Measurements from ENCODE around the gene NCOA5.

DNA sequence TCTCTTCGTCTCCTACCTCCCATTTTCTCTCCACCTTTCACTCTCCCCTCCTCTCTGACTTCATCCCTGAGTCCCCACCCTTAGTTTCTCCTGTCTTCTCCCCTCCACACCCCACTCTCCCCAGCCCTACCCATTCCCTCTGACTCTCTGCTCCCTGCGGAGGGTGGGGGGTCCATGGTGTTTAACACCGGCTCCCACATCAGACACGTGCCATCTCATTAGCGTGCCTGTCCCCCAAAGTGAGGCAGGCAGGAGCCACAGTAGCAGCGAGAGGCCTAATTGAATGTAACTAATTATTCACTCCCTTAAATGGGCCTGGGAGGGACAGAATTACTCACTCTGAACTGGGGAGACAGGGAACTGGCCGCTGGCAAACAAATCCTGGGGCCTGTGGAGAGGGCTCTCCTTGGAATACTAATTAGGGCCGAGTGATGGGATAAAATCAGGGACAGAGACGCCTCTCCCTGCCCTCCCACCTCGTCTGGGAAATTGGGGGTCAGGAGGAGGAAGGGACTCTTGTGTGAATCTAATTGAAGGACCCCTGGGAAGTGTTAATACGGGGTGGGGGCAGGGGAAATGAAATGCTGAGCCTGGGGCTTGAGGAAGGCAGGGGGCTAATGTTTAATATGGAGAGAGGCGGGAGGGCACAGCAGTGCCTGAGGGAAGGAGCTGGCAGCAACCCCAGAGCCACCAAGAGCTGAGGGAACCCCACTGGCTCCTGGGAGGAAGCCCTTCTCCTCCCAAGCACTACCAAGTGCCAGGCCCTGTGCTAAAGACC lies 46.3 kb upstream of the NCOA5 start:
- TF ChIP-seq POU2F2 (IDR thresholded peaks at IDR 0.05; ENCODE audit: low read depth, low read length) (no peak), POLR2A (IDR thresholded peaks at IDR 0.05; ENCODE audit: low read depth, low read length) (0 out of 2 replicates have a peak, but pooled peaks have one; percentile 7), POLR2AphosphoS5 (IDR thresholded peaks at IDR 0.05; ENCODE audit: low read depth, low read length) (no peak), TAF1 (IDR thresholded peaks at IDR 0.05; ENCODE audit: low read depth, low read length) (no peak), SPI1 (IDR thresholded peaks at IDR 0.05; ENCODE audit: low read depth, low read length) (no peak)
